BE2C (cell line): Measurements from ENCODE around the gene MYADML2.
A peak's percentile ranks its signal among the peaks of the same experiment; 100 is the strongest.
"Not testable (repeated sequence)": the region's sequence is repeated elsewhere in the genome, so short reads cannot be mapped to it uniquely, and the experiment has no call there.

ENCODE experiments used
- DNase-seq: peaks from one replicate; pipeline ENCODE4 v3.0.0-alpha.2; 2020
- H3K27me3 ChIP-seq: fragments of 250-450 bp; sonication (Bioruptor Pico); 2 replicates; pipeline ENCODE4 v1.5.1; 2020; ENCODE audit warnings: mild to moderate bottlenecking
- H3K36me3 ChIP-seq: fragments of 250-450 bp; sonication (Bioruptor Pico); 2 replicates; pipeline ENCODE4 v1.5.1; 2020; ENCODE audit warnings: mild to moderate bottlenecking
- H3K4me1 ChIP-seq: fragments of 250-450 bp; sonication (Bioruptor Pico); 2 replicates; pipeline ENCODE4 v1.5.1; 2020
- H3K4me3 ChIP-seq: 2 replicates; pipeline ENCODE4 v1.5.1; 2011; ENCODE audit warnings: low read depth, low read length
- H3K9me3 ChIP-seq: fragments of 250-450 bp; sonication (Bioruptor Pico); 2 replicates; pipeline ENCODE4 v1.5.1; 2020
- TF ChIP-seq, protein P1 (sequence below): IDR thresholded peaks from 2 replicates; pipeline ENCODE4 v1.5.1; 2012; ENCODE audit warnings: mild to moderate bottlenecking, low read depth, low read length

The MYADML2 gene

DNA sequence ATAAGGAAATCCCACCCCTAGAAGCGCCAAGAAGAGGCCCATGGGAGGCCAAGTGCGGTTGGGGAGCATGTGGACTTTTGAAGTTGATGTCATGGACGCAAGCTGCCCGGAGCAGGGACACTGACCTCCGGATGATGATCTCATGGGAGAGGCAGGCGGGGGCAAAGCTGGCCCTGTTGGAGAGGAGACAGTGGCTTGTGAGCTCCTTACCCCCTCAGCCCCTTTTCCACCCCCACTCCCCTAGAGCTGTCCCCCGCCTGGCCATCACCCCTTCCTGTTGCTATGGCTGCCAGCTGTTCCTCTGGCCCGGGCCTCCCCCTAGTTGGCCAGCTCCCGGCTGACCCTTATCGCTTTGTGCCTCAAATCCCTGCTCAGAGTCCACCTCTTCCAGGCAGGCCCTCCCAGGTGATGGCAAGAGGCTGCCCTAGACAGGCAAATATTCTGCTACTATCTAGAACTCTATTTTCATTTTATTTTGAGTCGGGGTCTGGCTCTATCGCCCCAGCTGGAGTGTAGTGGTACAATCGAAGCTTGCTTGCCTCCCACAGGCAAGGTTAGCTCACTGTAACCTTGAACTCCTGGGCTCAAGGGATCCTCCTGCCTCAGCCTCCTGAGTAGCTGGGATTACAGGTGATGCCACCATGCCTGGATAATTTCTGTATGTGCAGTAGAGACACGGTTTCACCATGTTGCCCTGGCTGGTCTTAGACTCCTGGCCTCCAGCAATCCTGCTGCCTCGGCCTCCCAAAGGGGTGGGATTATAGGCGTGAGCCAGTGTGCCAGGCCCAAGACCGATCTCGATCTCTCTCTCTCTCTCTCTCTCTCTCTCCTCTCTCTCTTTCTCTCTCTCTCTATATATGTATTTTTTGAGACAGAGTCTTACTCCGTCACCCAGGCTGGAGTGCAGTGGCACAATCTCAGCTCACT, 7.4 kb upstream of the MYADML2 start:
- Histone ChIP-seq H3K4me1 (peaks cover 7% of the 10 kb centered on the region), H3K4me3 (no peak overlapping the region), H3K9me3 (no peaks in the 10 kb centered on the region), H3K36me3 (no peaks in the 10 kb centered on the region), H3K27me3 (peaks cover 4% of the 10 kb centered on the region; the same call in 1 of the 2 replicates)
- TF ChIP-seq, protein P1, sequence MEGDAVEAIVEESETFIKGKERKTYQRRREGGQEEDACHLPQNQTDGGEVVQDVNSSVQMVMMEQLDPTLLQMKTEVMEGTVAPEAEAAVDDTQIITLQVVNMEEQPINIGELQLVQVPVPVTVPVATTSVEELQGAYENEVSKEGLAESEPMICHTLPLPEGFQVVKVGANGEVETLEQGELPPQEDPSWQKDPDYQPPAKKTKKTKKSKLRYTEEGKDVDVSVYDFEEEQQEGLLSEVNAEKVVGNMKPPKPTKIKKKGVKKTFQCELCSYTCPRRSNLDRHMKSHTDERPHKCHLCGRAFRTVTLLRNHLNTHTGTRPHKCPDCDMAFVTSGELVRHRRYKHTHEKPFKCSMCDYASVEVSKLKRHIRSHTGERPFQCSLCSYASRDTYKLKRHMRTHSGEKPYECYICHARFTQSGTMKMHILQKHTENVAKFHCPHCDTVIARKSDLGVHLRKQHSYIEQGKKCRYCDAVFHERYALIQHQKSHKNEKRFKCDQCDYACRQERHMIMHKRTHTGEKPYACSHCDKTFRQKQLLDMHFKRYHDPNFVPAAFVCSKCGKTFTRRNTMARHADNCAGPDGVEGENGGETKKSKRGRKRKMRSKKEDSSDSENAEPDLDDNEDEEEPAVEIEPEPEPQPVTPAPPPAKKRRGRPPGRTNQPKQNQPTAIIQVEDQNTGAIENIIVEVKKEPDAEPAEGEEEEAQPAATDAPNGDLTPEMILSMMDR: no peak
- no peak for DNase-seq

GRCh38 chr17:81953443-81953842, 6.4 kb upstream of the MYADML2 start:
- not testable (repeated sequence) for H3K4me3 ChIP-seq, H3K9me3 ChIP-seq, H3K4me1 ChIP-seq, H3K36me3 ChIP-seq, DNase-seq, H3K27me3 ChIP-seq

GRCh38 chr17:81952792-81953228, 5.8 kb upstream of the MYADML2 start:
- Histone ChIP-seq H3K36me3 (no peaks in the 10 kb centered on the region), H3K27me3 (no peaks in the 10 kb centered on the region), H3K4me1 (peaks cover 7% of the 10 kb centered on the region), H3K9me3 (no peaks in the 10 kb centered on the region), H3K4me3 (no peak overlapping the region)
- TF ChIP-seq, protein P1: no peak
- peak; percentile 10 for DNase-seq

- H3K36me3 ChIP-seq: no peaks in the 10 kb centered on the region
- no peaks in the 10 kb centered on the region for H3K27me3 ChIP-seq
- DNase-seq: no peak
- TF ChIP-seq, protein P1: no peak
- peaks cover 5% of the 10 kb centered on the region; the same call in 1 of the 2 replicates for H3K4me1 ChIP-seq
- H3K9me3 ChIP-seq: no peaks in the 10 kb centered on the region
- H3K4me3 ChIP-seq: no peak overlapping the region
These were observed 5.0 kb upstream of the MYADML2 start for GRCh38 chr17:81951785-81952684.

GRCh38 chr17:81950501-81950900, 3.5 kb upstream of the MYADML2 start:
- H3K9me3 ChIP-seq: no peaks in the 10 kb centered on the region
- no peaks in the 10 kb centered on the region for H3K27me3 ChIP-seq

More at GRCh38 chr17:81950501-81950900, 3.5 kb upstream of the MYADML2 start:
- no peak overlapping the region for H3K4me3 ChIP-seq
- no peak for DNase-seq
- H3K36me3 ChIP-seq: no peaks in the 10 kb centered on the region
- TF ChIP-seq, protein P1: no peak
- no peaks in the 10 kb centered on the region for H3K4me1 ChIP-seq
